ENCODE data around the gene USP17L27.
"Not testable (repeated sequence)": the region's sequence is repeated elsewhere in the genome, so short reads cannot be mapped to it uniquely, and the experiment has no call there.

Gene USP17L27, protein sequence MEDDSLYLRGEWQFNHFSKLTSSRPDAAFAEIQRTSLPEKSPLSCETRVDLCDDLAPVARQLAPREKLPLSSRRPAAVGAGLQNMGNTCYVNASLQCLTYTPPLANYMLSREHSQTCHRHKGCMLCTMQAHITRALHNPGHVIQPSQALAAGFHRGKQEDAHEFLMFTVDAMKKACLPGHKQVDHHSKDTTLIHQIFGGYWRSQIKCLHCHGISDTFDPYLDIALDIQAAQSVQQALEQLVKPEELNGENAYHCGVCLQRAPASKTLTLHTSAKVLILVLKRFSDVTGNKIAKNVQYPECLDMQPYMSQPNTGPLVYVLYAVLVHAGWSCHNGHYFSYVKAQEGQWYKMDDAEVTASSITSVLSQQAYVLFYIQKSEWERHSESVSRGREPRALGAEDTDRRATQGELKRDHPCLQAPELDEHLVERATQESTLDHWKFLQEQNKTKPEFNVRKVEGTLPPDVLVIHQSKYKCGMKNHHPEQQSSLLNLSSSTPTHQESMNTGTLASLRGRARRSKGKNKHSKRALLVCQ
- total RNA-seq, result 0 reads per million in 2 donors

DNA sequence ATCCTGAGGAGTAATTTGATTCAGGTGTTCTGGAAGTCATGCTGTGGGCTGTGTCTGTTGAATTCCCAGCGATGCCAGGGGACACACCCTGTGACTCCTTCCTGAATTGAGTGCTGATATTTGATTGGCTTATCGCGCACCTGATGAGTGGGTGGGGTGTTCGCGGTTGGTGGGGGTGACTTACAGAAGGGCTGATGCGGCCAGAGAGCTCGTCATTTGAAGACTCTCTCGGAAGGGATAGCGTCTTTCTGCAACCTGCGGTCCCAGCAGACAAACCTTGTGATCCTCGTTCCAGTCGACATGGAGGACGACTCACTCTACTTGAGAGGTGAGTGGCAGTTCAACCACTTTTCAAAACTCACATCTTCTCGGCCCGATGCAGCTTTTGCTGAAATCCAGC is at the start of gene USP17L27:
TSS of gene USP17L27 (plus strand) at position 301 of the 400 bp plus-strand sequence. CDS start at position 301, 0 bp downstream.
- not testable (repeated sequence) for DNase-seq

DNA sequence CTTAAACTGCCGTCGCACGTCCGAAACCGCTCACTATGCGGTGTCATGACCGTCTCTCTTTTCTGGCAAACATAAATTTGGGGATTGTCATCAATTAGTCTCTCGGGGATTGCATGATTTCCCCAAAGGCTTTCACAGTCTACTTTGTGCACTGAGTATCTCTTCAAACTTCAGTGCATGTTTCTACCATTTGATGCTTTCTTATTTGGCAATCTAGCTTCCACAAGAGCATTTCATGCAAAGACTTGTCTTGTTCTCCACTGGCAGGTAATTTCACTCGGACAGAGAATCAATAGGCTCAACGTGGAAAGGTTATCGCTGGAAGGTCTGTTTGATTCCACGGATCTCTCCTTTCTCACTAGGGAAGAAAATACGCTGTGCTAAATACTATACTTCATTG is 19.8 kb upstream of the USP17L27 start:
- DNase-seq, result not testable (repeated sequence)

DNA sequence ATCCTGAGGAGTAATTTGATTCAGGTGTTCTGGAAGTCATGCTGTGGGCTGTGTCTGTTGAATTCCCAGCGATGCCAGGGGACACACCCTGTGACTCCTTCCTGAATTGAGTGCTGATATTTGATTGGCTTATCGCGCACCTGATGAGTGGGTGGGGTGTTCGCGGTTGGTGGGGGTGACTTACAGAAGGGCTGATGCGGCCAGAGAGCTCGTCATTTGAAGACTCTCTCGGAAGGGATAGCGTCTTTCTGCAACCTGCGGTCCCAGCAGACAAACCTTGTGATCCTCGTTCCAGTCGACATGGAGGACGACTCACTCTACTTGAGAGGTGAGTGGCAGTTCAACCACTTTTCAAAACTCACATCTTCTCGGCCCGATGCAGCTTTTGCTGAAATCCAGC is 19.1 kb upstream of the USP17L27 start, which contains the start of gene USP17L24:
TSS of gene USP17L24 (plus strand) at position 301 of the 400 bp plus-strand sequence. CDS start at position 301, 0 bp downstream.
- not testable (repeated sequence) for DNase-seq

DNA sequence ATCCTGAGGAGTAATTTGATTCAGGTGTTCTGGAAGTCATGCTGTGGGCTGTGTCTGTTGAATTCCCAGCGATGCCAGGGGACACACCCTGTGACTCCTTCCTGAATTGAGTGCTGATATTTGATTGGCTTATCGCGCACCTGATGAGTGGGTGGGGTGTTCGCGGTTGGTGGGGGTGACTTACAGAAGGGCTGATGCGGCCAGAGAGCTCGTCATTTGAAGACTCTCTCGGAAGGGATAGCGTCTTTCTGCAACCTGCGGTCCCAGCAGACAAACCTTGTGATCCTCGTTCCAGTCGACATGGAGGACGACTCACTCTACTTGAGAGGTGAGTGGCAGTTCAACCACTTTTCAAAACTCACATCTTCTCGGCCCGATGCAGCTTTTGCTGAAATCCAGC is 14.3 kb upstream of the USP17L27 start, which contains the start of gene USP17L25:
TSS of gene USP17L25 (plus strand) at position 301 of the 400 bp plus-strand sequence. CDS start at position 301, 0 bp downstream.
- DNase-seq, result not testable (repeated sequence)

DNA sequence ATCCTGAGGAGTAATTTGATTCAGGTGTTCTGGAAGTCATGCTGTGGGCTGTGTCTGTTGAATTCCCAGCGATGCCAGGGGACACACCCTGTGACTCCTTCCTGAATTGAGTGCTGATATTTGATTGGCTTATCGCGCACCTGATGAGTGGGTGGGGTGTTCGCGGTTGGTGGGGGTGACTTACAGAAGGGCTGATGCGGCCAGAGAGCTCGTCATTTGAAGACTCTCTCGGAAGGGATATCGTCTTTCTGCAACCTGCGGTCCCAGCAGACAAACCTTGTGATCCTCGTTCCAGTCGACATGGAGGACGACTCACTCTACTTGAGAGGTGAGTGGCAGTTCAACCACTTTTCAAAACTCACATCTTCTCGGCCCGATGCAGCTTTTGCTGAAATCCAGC is 9.6 kb upstream of the USP17L27 start, which contains the start of gene USP17L26:
TSS of gene USP17L26 (plus strand) at position 301 of the 400 bp plus-strand sequence. CDS start at position 301, 0 bp downstream.
- DNase-seq, result not testable (repeated sequence)

DNA sequence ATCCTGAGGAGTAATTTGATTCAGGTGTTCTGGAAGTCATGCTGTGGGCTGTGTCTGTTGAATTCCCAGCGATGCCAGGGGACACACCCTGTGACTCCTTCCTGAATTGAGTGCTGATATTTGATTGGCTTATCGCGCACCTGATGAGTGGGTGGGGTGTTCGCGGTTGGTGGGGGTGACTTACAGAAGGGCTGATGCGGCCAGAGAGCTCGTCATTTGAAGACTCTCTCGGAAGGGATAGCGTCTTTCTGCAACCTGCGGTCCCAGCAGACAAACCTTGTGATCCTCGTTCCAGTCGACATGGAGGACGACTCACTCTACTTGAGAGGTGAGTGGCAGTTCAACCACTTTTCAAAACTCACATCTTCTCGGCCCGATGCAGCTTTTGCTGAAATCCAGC is 4.8 kb upstream of the USP17L27 start, which contains the start of gene USP17L5:
TSS of gene USP17L5 (plus strand) at position 301 of the 400 bp plus-strand sequence. CDS start at position 301, 0 bp downstream.
- DNase-seq, result not testable (repeated sequence)

DNA sequence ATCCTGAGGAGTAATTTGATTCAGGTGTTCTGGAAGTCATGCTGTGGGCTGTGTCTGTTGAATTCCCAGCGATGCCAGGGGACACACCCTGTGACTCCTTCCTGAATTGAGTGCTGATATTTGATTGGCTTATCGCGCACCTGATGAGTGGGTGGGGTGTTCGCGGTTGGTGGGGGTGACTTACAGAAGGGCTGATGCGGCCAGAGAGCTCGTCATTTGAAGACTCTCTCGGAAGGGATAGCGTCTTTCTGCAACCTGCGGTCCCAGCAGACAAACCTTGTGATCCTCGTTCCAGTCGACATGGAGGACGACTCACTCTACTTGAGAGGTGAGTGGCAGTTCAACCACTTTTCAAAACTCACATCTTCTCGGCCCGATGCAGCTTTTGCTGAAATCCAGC is 4.6 kb downstream of the USP17L27 start, which contains the start of gene USP17L28:
TSS of gene USP17L28 (plus strand) at position 301 of the 400 bp plus-strand sequence. CDS start at position 301, 0 bp downstream.
- not testable (repeated sequence) for DNase-seq

DNA sequence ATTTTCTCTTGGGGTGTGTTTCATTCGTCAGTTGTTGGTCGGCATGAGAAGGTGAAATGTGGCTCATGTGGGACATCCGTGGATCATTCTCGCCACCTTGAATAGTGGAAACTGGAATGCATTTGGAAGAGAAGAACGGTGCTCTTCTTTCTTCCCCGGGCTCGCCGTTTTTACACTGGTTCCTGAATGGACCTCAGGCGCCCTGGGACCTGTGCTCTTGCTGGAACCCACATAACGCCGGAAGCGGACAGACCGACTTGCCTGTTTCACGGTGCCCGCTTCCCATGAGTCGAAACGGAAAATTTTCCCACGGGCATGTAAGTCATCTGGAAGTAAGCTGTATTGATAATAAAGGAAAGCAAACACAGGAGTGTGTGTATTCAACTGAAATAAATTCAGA is 6.9 kb downstream of the USP17L27 start:
- not testable (repeated sequence) for DNase-seq

DNA sequence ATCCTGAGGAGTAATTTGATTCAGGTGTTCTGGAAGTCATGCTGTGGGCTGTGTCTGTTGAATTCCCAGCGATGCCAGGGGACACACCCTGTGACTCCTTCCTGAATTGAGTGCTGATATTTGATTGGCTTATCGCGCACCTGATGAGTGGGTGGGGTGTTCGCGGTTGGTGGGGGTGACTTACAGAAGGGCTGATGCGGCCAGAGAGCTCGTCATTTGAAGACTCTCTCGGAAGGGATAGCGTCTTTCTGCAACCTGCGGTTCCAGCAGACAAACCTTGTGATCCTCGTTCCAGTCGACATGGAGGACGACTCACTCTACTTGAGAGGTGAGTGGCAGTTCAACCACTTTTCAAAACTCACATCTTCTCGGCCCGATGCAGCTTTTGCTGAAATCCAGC is 9.4 kb downstream of the USP17L27 start, which contains the start of gene USP17L29:
TSS of gene USP17L29 (plus strand) at position 301 of the 400 bp plus-strand sequence. CDS start at position 301, 0 bp downstream.
- DNase-seq, result not testable (repeated sequence)

DNA sequence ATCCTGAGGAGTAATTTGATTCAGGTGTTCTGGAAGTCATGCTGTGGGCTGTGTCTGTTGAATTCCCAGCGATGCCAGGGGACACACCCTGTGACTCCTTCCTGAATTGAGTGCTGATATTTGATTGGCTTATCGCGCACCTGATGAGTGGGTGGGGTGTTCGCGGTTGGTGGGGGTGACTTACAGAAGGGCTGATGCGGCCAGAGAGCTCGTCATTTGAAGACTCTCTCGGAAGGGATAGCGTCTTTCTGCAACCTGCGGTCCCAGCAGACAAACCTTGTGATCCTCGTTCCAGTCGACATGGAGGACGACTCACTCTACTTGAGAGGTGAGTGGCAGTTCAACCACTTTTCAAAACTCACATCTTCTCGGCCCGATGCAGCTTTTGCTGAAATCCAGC is 18.9 kb downstream of the USP17L27 start, which contains the start of gene USP17L30:
TSS of gene USP17L30 (plus strand) at position 301 of the 400 bp plus-strand sequence. CDS start at position 301, 0 bp downstream.
- not testable (repeated sequence) for DNase-seq

DNA sequence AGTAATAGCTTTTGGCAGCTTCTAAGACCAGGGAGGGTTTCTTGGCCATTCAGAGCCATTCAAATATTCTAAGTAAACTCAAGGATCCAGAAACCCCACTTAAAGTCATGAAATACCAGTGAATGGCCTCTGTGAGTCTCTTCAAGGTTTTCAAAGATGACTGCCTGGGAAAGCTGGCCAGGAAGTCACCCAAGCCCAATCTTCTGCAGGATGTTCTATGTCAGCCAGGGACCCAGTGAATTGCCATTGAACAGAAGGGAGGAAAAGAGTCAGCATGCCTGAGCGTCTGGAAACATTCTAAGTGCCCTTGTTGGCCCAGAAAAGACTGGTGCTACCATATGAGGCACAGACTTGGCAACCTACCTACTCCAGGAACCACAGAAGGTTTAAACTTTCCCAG is 35.9 kb downstream of the USP17L27 start:
- not testable (repeated sequence) for DNase-seq

DNA sequence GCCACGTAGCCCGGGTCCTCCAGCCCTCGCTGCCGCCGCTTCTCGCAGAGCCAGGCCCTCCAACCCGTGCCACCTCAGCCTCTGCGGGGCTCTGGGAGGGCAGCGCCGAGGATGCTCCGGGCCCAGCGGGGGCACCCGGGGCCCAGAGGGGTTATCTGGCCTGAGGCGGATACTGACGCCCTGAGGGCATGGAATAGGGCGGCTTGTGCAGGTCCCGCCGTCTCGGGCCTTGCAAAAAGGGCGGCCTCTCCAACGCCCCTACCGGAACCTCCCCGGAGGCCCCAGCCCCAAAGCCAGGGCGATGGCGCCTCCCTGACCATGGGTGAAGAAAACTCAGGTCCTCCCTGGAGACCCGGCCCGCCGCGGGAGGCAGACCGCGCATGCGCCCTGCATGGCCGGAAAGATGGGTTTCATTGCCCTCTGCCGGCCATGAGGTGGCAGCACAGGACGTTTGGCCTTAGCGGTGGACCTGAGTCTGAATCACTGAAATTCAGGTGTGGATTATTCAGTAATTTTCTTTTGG is 37.1 kb downstream of the USP17L27 start:
- peak; percentile 20 for DNase-seq

DNA sequence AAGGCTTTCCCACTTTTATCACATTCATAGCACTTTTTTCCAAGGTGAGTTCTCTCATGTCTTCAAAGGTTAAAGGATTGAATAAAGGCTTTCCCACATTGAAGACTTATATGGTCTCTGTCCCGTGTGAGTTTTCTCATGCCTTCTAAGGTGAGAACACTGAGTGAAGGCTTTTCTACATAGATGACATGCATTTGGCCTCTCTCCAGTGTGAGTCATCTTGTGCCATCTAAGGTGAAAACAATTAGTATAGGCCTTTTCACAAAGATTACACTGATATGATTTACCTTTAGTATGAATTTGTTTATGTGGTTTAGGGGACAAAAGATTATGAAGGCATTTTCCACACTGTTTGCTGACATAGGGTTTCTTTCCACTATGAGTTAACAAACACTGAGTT is 40.2 kb downstream of the USP17L27 start:
- DNase-seq, result no peak

DNA sequence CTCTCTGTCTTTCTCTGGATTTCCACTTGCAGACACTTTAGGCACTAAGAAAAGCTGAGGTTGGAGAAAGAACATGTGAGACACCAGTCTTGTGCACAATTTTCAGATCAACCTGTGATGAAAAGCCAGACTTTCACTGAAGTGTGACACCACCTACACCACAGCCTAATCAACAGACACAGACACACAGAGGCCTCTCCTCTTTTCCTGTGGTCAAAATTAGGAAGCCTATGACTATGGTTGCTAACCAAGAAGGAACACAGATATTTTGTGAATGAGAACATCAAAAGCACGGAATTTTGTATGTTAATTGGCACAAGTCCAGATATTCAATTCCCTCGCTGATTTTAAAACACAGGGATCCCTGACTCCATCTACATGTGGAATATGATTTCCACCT is 45.1 kb downstream of the USP17L27 start:
- not testable (repeated sequence) for DNase-seq
